Measurements from ENCODE around the gene CMPK1. TPM values are rescaled to one million over a fixed set of nuclear protein-coding genes. Genes with fewer than 3 reads are reported as not detected.

The CMPK1 gene
- total RNA-seq, 1 experiment from 2014 or later, result 36.3 TPM

GRCh38 chr1:47382399-47382983 is 48.9 kb downstream of the CMPK1 start:
- DNase-seq (ENCODE audit: low spot score) (no peak), ATAC-seq (no peak)
- TF ChIP-seq ZNF219 (CRISPR knock-in tag; IDR thresholded peaks at IDR 0.05; ENCODE audit: borderline replicate concordance) (no peak), PRRX2 (CRISPR knock-in tag; IDR thresholded peaks at IDR 0.05) (no peak), FOXP1 (CRISPR knock-in tag; IDR thresholded peaks at IDR 0.05; ENCODE audit: borderline replicate concordance) (no peak), ZNF532 (CRISPR knock-in tag; IDR thresholded peaks at IDR 0.05; ENCODE audit: borderline replicate concordance) (no peak), CREM (CRISPR knock-in tag; IDR thresholded peaks at IDR 0.05) (no peak), NFYB (CRISPR knock-in tag; conservative IDR thresholded peaks at IDR 0.05; ENCODE audit: low read depth) (no peak), GTF2I (CRISPR knock-in tag; conservative IDR thresholded peaks at IDR 0.05) (no peak), ERG (CRISPR knock-in tag; IDR thresholded peaks at IDR 0.05) (no peak), ZBTB43 (CRISPR knock-in tag; IDR thresholded peaks at IDR 0.05) (no peak), ZNF232 (CRISPR knock-in tag; IDR thresholded peaks at IDR 0.05) (no peak), SMAD4 (CRISPR knock-in tag; IDR thresholded peaks at IDR 0.05) (no peak), OVOL2 (CRISPR knock-in tag; IDR thresholded peaks at IDR 0.05; ENCODE audit: borderline replicate concordance) (no peak), JAZF1 (CRISPR knock-in tag; IDR thresholded peaks at IDR 0.05) (no peak), KAT7 (CRISPR knock-in tag; IDR thresholded peaks at IDR 0.05; ENCODE audit: borderline replicate concordance) (no peak), MAX (CRISPR knock-in tag; IDR thresholded peaks at IDR 0.05) (no peak)
- TF ChIP-seq, protein P1, sequence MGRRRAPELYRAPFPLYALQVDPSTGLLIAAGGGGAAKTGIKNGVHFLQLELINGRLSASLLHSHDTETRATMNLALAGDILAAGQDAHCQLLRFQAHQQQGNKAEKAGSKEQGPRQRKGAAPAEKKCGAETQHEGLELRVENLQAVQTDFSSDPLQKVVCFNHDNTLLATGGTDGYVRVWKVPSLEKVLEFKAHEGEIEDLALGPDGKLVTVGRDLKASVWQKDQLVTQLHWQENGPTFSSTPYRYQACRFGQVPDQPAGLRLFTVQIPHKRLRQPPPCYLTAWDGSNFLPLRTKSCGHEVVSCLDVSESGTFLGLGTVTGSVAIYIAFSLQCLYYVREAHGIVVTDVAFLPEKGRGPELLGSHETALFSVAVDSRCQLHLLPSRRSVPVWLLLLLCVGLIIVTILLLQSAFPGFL (CRISPR knock-in tag; IDR thresholded peaks at IDR 0.05; ENCODE audit: borderline replicate concordance), result no peak
- TF ChIP-seq, protein P2, sequence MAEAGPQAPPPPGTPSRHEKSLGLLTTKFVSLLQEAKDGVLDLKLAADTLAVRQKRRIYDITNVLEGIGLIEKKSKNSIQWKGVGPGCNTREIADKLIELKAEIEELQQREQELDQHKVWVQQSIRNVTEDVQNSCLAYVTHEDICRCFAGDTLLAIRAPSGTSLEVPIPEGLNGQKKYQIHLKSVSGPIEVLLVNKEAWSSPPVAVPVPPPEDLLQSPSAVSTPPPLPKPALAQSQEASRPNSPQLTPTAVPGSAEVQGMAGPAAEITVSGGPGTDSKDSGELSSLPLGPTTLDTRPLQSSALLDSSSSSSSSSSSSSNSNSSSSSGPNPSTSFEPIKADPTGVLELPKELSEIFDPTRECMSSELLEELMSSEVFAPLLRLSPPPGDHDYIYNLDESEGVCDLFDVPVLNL (CRISPR knock-in tag; IDR thresholded peaks at IDR 0.05; ENCODE audit: borderline replicate concordance, low read depth), result no peak
- TF ChIP-seq, protein P3, sequence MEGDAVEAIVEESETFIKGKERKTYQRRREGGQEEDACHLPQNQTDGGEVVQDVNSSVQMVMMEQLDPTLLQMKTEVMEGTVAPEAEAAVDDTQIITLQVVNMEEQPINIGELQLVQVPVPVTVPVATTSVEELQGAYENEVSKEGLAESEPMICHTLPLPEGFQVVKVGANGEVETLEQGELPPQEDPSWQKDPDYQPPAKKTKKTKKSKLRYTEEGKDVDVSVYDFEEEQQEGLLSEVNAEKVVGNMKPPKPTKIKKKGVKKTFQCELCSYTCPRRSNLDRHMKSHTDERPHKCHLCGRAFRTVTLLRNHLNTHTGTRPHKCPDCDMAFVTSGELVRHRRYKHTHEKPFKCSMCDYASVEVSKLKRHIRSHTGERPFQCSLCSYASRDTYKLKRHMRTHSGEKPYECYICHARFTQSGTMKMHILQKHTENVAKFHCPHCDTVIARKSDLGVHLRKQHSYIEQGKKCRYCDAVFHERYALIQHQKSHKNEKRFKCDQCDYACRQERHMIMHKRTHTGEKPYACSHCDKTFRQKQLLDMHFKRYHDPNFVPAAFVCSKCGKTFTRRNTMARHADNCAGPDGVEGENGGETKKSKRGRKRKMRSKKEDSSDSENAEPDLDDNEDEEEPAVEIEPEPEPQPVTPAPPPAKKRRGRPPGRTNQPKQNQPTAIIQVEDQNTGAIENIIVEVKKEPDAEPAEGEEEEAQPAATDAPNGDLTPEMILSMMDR (IDR thresholded peaks at IDR 0.05), result no peak
- TF ChIP-seq, protein P4, sequence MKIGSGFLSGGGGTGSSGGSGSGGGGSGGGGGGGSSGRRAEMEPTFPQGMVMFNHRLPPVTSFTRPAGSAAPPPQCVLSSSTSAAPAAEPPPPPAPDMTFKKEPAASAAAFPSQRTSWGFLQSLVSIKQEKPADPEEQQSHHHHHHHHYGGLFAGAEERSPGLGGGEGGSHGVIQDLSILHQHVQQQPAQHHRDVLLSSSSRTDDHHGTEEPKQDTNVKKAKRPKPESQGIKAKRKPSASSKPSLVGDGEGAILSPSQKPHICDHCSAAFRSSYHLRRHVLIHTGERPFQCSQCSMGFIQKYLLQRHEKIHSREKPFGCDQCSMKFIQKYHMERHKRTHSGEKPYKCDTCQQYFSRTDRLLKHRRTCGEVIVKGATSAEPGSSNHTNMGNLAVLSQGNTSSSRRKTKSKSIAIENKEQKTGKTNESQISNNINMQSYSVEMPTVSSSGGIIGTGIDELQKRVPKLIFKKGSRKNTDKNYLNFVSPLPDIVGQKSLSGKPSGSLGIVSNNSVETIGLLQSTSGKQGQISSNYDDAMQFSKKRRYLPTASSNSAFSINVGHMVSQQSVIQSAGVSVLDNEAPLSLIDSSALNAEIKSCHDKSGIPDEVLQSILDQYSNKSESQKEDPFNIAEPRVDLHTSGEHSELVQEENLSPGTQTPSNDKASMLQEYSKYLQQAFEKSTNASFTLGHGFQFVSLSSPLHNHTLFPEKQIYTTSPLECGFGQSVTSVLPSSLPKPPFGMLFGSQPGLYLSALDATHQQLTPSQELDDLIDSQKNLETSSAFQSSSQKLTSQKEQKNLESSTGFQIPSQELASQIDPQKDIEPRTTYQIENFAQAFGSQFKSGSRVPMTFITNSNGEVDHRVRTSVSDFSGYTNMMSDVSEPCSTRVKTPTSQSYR (CRISPR knock-in tag; IDR thresholded peaks at IDR 0.05), result no peak
- Mint-ChIP-seq H3K27ac (no peak overlapping the region), H3K27me3 (ENCODE audit: low read depth) (peaks cover 5% of the 10 kb centered on the region), H3K4me1 (peaks cover 17% of the 10 kb centered on the region), H3K9me3 (no peaks in the 10 kb centered on the region), H3K4me3 (no peak overlapping the region), H3K36me3 (peaks cover 3% of the 10 kb centered on the region; the same call in 1 of the 2 replicates)
- CTCF ChIA-PET, result interaction anchor here (0.7 kb wide), 1 partner anchor 10 kb away, joined by 3 read pairs; no protein-coding TSS in a partner anchor
- POLR2A ChIA-PET, result no interaction called here

Data from WTC11 (cell line).